ENCODE data around the gene FAM13B.
"Not testable (repeated sequence)": the region's sequence is repeated elsewhere in the genome, so short reads cannot be mapped to it uniquely, and the experiment has no call there.

- TF ChIP-seq CTCF (IDR thresholded peaks at IDR 0.05; ENCODE audit: low read length); EZH2 (IDR thresholded peaks at IDR 0.05; ENCODE audit: borderline replicate concordance, low read length): not testable (repeated sequence)
Observed at GRCh38 chr5:138052718-138053117, 19.8 kb upstream of the FAM13B start.

Measured in OCI-LY1 (cell line).